ENCODE results near the gene C15orf39.

DNA sequence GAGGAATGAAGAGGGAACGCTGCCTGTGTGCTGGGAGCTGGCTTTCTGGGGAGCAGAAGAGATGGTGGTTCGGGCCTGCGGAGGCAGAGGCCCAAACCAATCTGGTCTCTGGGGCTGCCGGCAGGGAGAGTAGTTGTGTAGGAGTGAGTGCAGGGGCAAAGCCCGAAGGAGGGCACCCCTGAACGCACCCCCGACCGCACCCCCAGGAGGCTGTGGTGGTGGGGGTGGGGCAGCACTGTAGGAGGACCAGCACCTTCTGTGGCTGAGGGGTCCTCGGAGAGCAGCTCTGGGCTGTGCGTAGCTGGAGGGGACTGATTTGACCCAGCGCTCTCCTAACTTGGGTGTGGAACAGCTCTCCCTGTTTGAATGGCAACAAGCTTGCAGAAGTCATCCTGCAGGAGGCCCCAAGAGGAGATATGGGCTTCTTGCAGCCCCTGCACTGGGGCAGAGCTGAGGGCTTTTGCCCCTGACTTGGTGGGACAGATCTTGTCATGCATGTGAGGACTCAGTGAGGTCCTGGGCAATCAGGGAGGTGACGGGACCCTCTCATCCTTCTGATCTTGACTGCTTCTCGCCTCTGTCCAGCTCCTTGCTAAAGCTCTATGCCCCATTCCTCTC, 26.1 kb downstream of the C15orf39 start:
- TF ChIP-seq, protein P1, sequence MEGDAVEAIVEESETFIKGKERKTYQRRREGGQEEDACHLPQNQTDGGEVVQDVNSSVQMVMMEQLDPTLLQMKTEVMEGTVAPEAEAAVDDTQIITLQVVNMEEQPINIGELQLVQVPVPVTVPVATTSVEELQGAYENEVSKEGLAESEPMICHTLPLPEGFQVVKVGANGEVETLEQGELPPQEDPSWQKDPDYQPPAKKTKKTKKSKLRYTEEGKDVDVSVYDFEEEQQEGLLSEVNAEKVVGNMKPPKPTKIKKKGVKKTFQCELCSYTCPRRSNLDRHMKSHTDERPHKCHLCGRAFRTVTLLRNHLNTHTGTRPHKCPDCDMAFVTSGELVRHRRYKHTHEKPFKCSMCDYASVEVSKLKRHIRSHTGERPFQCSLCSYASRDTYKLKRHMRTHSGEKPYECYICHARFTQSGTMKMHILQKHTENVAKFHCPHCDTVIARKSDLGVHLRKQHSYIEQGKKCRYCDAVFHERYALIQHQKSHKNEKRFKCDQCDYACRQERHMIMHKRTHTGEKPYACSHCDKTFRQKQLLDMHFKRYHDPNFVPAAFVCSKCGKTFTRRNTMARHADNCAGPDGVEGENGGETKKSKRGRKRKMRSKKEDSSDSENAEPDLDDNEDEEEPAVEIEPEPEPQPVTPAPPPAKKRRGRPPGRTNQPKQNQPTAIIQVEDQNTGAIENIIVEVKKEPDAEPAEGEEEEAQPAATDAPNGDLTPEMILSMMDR (IDR thresholded peaks at IDR 0.05; ENCODE audit: insufficient read depth, low read length): no peak
- TF ChIP-seq POLR2AphosphoS5 (IDR thresholded peaks at IDR 0.05; ENCODE audit: low read depth): no peak

Measured in HL-60 (cell line).